HL-60 (cell line): ENCODE data around the gene GRID1.

Experiments used
- DNase-seq, 2 experiments: peaks; one replicate each; pipeline ENCODE4 v3.0.0-alpha.2; 2010 to 2020; ENCODE audit warnings: low read depth in 1 of 2, low spot score in 1 of 2
- H3K27ac ChIP-seq: fragments of 250-450 bp; sonication (Bioruptor Pico); replicated peaks from 2 replicates; pipeline ENCODE4 v1.5.1; 2020; ENCODE audit warnings: mild to moderate bottlenecking, moderate library complexity
- H3K27me3 ChIP-seq: fragments of 250-450 bp; sonication (Bioruptor Pico); 2 replicates; pipeline ENCODE4 v1.5.1; 2021; ENCODE audit warnings: mild to moderate bottlenecking, moderate library complexity; ENCODE audit not compliant: insufficient read depth, poor library complexity, severe bottlenecking
- H3K4me3 ChIP-seq: replicated peaks from 2 replicates; pipeline ENCODE4 v1.5.1; 2011; ENCODE audit warnings: mild to moderate bottlenecking, control low read depth, low read length; ENCODE audit not compliant: insufficient read depth
- CTCF ChIP-seq: IDR thresholded peaks from one replicate; pipeline ENCODE4 v1.5.1; 2011; ENCODE audit warnings: low read length, control low read depth, inconsistent platforms; ENCODE audit not compliant: insufficient read depth
- GABPA ChIP-seq: IDR thresholded peaks from 2 replicates; pipeline ENCODE4 v1.6.1; 2012; ENCODE audit warnings: low read depth
- POLR2AphosphoS5 ChIP-seq: IDR thresholded peaks from 2 replicates; pipeline ENCODE4 v1.6.1; 2012; ENCODE audit warnings: low read depth
- REST ChIP-seq: IDR thresholded peaks from 2 replicates; pipeline ENCODE4 v1.6.1; 2012; ENCODE audit warnings: low read depth; ENCODE audit not compliant: insufficient replicate concordance
- SPI1 ChIP-seq: IDR thresholded peaks from 2 replicates; pipeline ENCODE4 v1.6.1; 2012; ENCODE audit warnings: low read depth, mild to moderate bottlenecking, borderline replicate concordance

The GRID1 gene

GRCh38 chr10:86391986-86392722, 25.6 kb upstream of the GRID1 start:
- no peak overlapping the region for H3K4me3 ChIP-seq
- H3K27me3 ChIP-seq = no peaks in the 10 kb centered on the region
- TF ChIP-seq GABPA (no peak), POLR2AphosphoS5 (no peak), REST (no peak), SPI1 (no peak)
- no peak for DNase-seq
- no peak overlapping the region for H3K27ac ChIP-seq

- Histone ChIP-seq H3K27me3 (no peaks in the 10 kb centered on the region), H3K27ac (no peak overlapping the region), H3K4me3 (no peak overlapping the region)
- no peak for DNase-seq
- TF ChIP-seq CTCF = no peak
- no peak for TF ChIP-seq SPI1
- no peak for TF ChIP-seq GABPA
- TF ChIP-seq REST = no peak
- TF ChIP-seq POLR2AphosphoS5 = no peak
Measured at GRCh38 chr10:86391236-86391840, 24.7 kb upstream of the GRID1 start.

- no peak for TF ChIP-seq CTCF
- TF ChIP-seq POLR2AphosphoS5 = no peak
- TF ChIP-seq SPI1 = no peak
- TF ChIP-seq GABPA = no peak
- TF ChIP-seq REST = no peak
- DNase-seq = no peak
- Histone ChIP-seq H3K4me3 (no peak overlapping the region), H3K27me3 (no peaks in the 10 kb centered on the region), H3K27ac (no peak overlapping the region)
Measured at GRCh38 chr10:86390337-86391120, 23.9 kb upstream of the GRID1 start.
